ENCODE data around the gene PLPP1. TPM values are rescaled to one million over a fixed set of nuclear protein-coding genes. Genes with fewer than 3 reads are reported as not detected.

The PLPP1 gene
- total RNA-seq, 1 donor from 2014 or later = 17.4 TPM

GRCh38 chr5:55450050-55450765 lies 84.6 kb downstream of the PLPP1 start:
- H3K27me3 Mint-ChIP-seq (ENCODE audit: unreplicated experiment) = no peaks in the 10 kb centered on the region
- TF ChIP-seq CTCF (IDR thresholded peaks at IDR 0.05; ENCODE audit: partially characterized antibody, unreplicated experiment) = no peak
- H3K36me3 Mint-ChIP-seq (ENCODE audit: unreplicated experiment) = peaks cover under 1% of the 10 kb centered on the region
- no peak for DNase-seq
- peaks cover 2% of the 10 kb centered on the region for H3K9me3 Mint-ChIP-seq (ENCODE audit: unreplicated experiment)
- no peak overlapping the region for H3K4me3 Mint-ChIP-seq (ENCODE audit: unreplicated experiment)
- H3K27ac Mint-ChIP-seq (ENCODE audit: unreplicated experiment) = no peak overlapping the region
- peaks cover 23% of the 10 kb centered on the region for H3K4me1 Mint-ChIP-seq (ENCODE audit: low read depth, unreplicated experiment)

- peaks cover 20% of the 10 kb centered on the region for H3K4me1 Mint-ChIP-seq (ENCODE audit: low read depth, unreplicated experiment)
- no peak overlapping the region for H3K27ac Mint-ChIP-seq (ENCODE audit: unreplicated experiment)
- H3K9me3 Mint-ChIP-seq (ENCODE audit: unreplicated experiment) = peaks cover 2% of the 10 kb centered on the region
- peaks cover 5% of the 10 kb centered on the region for H3K36me3 Mint-ChIP-seq (ENCODE audit: unreplicated experiment)
- no peak for TF ChIP-seq CTCF (IDR thresholded peaks at IDR 0.05; ENCODE audit: partially characterized antibody, unreplicated experiment)
- H3K27me3 Mint-ChIP-seq (ENCODE audit: unreplicated experiment) = no peaks in the 10 kb centered on the region
- H3K4me3 Mint-ChIP-seq (ENCODE audit: unreplicated experiment) = no peak overlapping the region
- no peak for DNase-seq
Measured at GRCh38 chr5:55446640-55447351, 88.0 kb downstream of the PLPP1 start.

- DNase-seq = no peak
- Mint-ChIP-seq H3K36me3 (ENCODE audit: unreplicated experiment) (peaks cover 5% of the 10 kb centered on the region), H3K4me1 (ENCODE audit: low read depth, unreplicated experiment) (peaks cover 20% of the 10 kb centered on the region), H3K27ac (ENCODE audit: unreplicated experiment) (peak overlapping the region; percentile 9), H3K4me3 (ENCODE audit: unreplicated experiment) (no peak overlapping the region), H3K9me3 (ENCODE audit: unreplicated experiment) (peaks cover 2% of the 10 kb centered on the region), H3K27me3 (ENCODE audit: unreplicated experiment) (no peaks in the 10 kb centered on the region)
- no peak for TF ChIP-seq CTCF (IDR thresholded peaks at IDR 0.05; ENCODE audit: partially characterized antibody, unreplicated experiment)
Measured at GRCh38 chr5:55445791-55446190, 89.0 kb downstream of the PLPP1 start.

- no peaks in the 10 kb centered on the region for H3K27me3 Mint-ChIP-seq (ENCODE audit: unreplicated experiment)
Measured at GRCh38 chr5:55441954-55442353, 92.8 kb downstream of the PLPP1 start.

More at GRCh38 chr5:55441954-55442353, 92.8 kb downstream of the PLPP1 start:
- H3K9me3 Mint-ChIP-seq (ENCODE audit: unreplicated experiment) = peaks cover 3% of the 10 kb centered on the region
- H3K4me1 Mint-ChIP-seq (ENCODE audit: low read depth, unreplicated experiment) = peaks cover 29% of the 10 kb centered on the region
- no peak for DNase-seq
- TF ChIP-seq CTCF (IDR thresholded peaks at IDR 0.05; ENCODE audit: partially characterized antibody, unreplicated experiment) = no peak
- peaks cover 5% of the 10 kb centered on the region for H3K36me3 Mint-ChIP-seq (ENCODE audit: unreplicated experiment)
- no peak overlapping the region for H3K27ac Mint-ChIP-seq (ENCODE audit: unreplicated experiment)
- no peak overlapping the region for H3K4me3 Mint-ChIP-seq (ENCODE audit: unreplicated experiment)

All from glutamatergic neuron (in vitro differentiated cells).